K562 (cell line): ENCODE results near the gene RPS6KA2.

ENCODE experiments used
- CTCF ChIP-seq, 3 experiments: IDR thresholded peaks in 2 of 3; conservative IDR thresholded peaks in 1 of 3; 2 replicates each; pipeline ENCODE4 v1.5.1; 2011 to 2012; ENCODE audit warnings: low read length in 3 of 3, mild to moderate bottlenecking in 3 of 3, control low read depth in 2 of 3, improper control_type of control experiment in 1 of 3, inconsistent platforms in 1 of 3, low read depth in 1 of 3, mixed read lengths in 1 of 3, moderate library complexity in 1 of 3; ENCODE audit not compliant: insufficient read depth in 2 of 3
- EZH2 ChIP-seq: IDR thresholded peaks from 2 replicates; pipeline ENCODE4 v1.6.1; 2012; ENCODE audit warnings: low read depth, mild to moderate bottlenecking, inconsistent platforms, low read length, borderline replicate concordance
- HNRNPH1 ChIP-seq: fragments of 200-400 bp; formaldehyde crosslinking; optimal IDR thresholded peaks from 2 replicates; pipeline ENCODE3; 2017; ENCODE audit warnings: low read depth, mild to moderate bottlenecking, low read length, moderate library complexity
- IRF9 ChIP-seq: fragments of 450-650 bp; IDR thresholded peaks from 2 replicates; pipeline ENCODE4 v1.6.1; 2016; ENCODE audit warnings: missing biosample characterization, missing genetic modification characterization
- PTBP1 ChIP-seq: fragments of 200-400 bp; formaldehyde crosslinking; IDR thresholded peaks from 2 replicates; pipeline ENCODE4 v1.6.1; 2017; ENCODE audit warnings: low read depth, low read length
- RFX5 ChIP-seq: IDR thresholded peaks from 2 replicates; pipeline ENCODE4 v1.6.1; 2011; ENCODE audit warnings: low read depth, mild to moderate bottlenecking, improper control_type of control experiment, low read length
- SMARCC2 ChIP-seq: fragments of 450-650 bp; IDR thresholded peaks from 2 replicates; pipeline ENCODE4 v1.6.1; 2017; ENCODE audit warnings: antibody characterized with exemption, moderate library complexity, mild to moderate bottlenecking, low read depth
- YY1 ChIP-seq, 3 experiments: IDR thresholded peaks; 2 replicates each; pipeline ENCODE4 v1.6.1; 2011; ENCODE audit warnings: low read length in 2 of 3, mild to moderate bottlenecking in 2 of 3, moderate library complexity in 2 of 3, borderline replicate concordance in 1 of 3, control low read depth in 1 of 3, low read depth in 1 of 3; ENCODE audit not compliant: insufficient read depth in 3 of 3, insufficient replicate concordance in 2 of 3, control insufficient read depth in 1 of 3, insufficient read length in 1 of 3; ENCODE audit errors: extremely low read depth in 1 of 3
- ZBTB49 ChIP-seq: sonication (generic); formaldehyde crosslinking; IDR thresholded peaks from 2 replicates; pipeline ENCODE4 v1.8.0; 2022; ENCODE audit warnings: missing genetic modification reagents, mild to moderate bottlenecking, borderline replicate concordance

- TF ChIP-seq HNRNPH1 (no peak), PTBP1 (no peak), EZH2 (no peak), YY1 (IDR thresholded peaks at IDR 0.05; ENCODE audit: borderline replicate concordance in 1 of 3, control insufficient read depth in 1 of 3, extremely low read depth in 1 of 3, insufficient read depth in 3 of 3, insufficient read length in 1 of 3, insufficient replicate concordance in 2 of 3, low read depth in 1 of 3, low read length in 2 of 3) (no peak), CTCF (IDR thresholded peaks at IDR 0.05 in 2 of 3, conservative IDR thresholded peaks at IDR 0.05 in 1 of 3; ENCODE audit: insufficient read depth in 2 of 3, low read depth in 1 of 3, low read length in 3 of 3) (no peak), RFX5 (no peak), ZBTB49 (CRISPR knock-in tag) (no peak), IRF9 (tag) (no peak), SMARCC2 (no peak)
These were observed 42.1 kb downstream of the RPS6KA2 start for GRCh38 chr6:166584853-166585429.
